HepG2 (cell line): Measurements from ENCODE around the gene RAB30.

Experiments used
- CBX5 ChIP-seq: sonication (generic); formaldehyde crosslinking; IDR thresholded peaks from 2 replicates; pipeline ENCODE4 v1.4.0; 2020; ENCODE audit warnings: missing genetic modification reagents, borderline replicate concordance
- CREB1 ChIP-seq, 2 experiments: fragments of 450-650 bp in 1 of 2; IDR thresholded peaks; 2 replicates each; pipeline ENCODE4 v1.6.1; 2016 to 2017; ENCODE audit warnings: control low read depth in 1 of 2, mild to moderate bottlenecking in 1 of 2, missing compliant biosample characterization in 1 of 2, missing genetic modification characterization in 1 of 2
- CTCF ChIP-seq: sonication (generic); formaldehyde crosslinking; IDR thresholded peaks from 2 replicates; pipeline ENCODE4 v1.5.0; 2020; ENCODE audit warnings: mild to moderate bottlenecking, missing genetic modification reagents, moderate library complexity
- DR1 ChIP-seq: sonication (generic); formaldehyde crosslinking; IDR thresholded peaks from 2 replicates; pipeline ENCODE4 v1.8.0; 2021; ENCODE audit warnings: mild to moderate bottlenecking, missing genetic modification reagents, inconsistent platforms
- KLF11 ChIP-seq: IDR thresholded peaks from 2 replicates; pipeline ENCODE4 v1.6.1; 2016; ENCODE audit warnings: missing compliant biosample characterization
- PREB ChIP-seq: sonication (generic); formaldehyde crosslinking; IDR thresholded peaks from 2 replicates; pipeline ENCODE4 v1.4.0; 2020; ENCODE audit warnings: missing genetic modification reagents
- ZNF431 ChIP-seq: sonication (generic); formaldehyde crosslinking; IDR thresholded peaks from 2 replicates; pipeline ENCODE4 v1.9.0; 2022; ENCODE audit warnings: missing genetic modification reagents, low read depth, mild to moderate bottlenecking, borderline replicate concordance
- ZNF513 ChIP-seq: sonication (generic); formaldehyde crosslinking; conservative IDR thresholded peaks from 2 replicates; pipeline ENCODE4 v1.5.0; 2020; ENCODE audit warnings: missing genetic modification reagents

GRCh38 chr11:83088965-83089364 is 17.3 kb upstream of the RAB30 start:
- TF ChIP-seq KLF11 (CRISPR knock-in tag) (no peak), CTCF (CRISPR knock-in tag) (peak; percentile 31; the same call in 1 of the 2 replicates), CBX5 (CRISPR knock-in tag) (no peak), DR1 (CRISPR knock-in tag) (no peak), CREB1 (IDR thresholded peaks at IDR 0.05) (no peak), CREB1 (CRISPR knock-in tag; IDR thresholded peaks at IDR 0.05) (no peak), ZNF513 (no peak), PREB (CRISPR knock-in tag) (no peak), ZNF431 (no peak)
